ENCODE data around the gene PRPF6.

Gene PRPF6

GRCh38 chr20:63932606-63933160 is 48.2 kb upstream of the PRPF6 start (continued):
- TF ChIP-seq TSHZ2 (CRISPR knock-in tag; IDR thresholded peaks at IDR 0.05) (no peak), POU6F1 (CRISPR knock-in tag; IDR thresholded peaks at IDR 0.05; ENCODE audit: borderline replicate concordance, low read depth) (no peak)

- TF ChIP-seq OSR1 (CRISPR knock-in tag; IDR thresholded peaks at IDR 0.05) = no peak
- TF ChIP-seq POU6F1 (CRISPR knock-in tag; IDR thresholded peaks at IDR 0.05; ENCODE audit: borderline replicate concordance, low read depth) = no peak
- TF ChIP-seq ZFP30 (CRISPR knock-in tag; IDR thresholded peaks at IDR 0.05) = no peak
- TF ChIP-seq ZFP3 (CRISPR knock-in tag; IDR thresholded peaks at IDR 0.05) = no peak
- TF ChIP-seq TCF4 (CRISPR knock-in tag; IDR thresholded peaks at IDR 0.05; ENCODE audit: borderline replicate concordance) = no peak
- TF ChIP-seq ESRRG (CRISPR knock-in tag; IDR thresholded peaks at IDR 0.05) = no peak
- no peak for TF ChIP-seq ARNTL (CRISPR knock-in tag; IDR thresholded peaks at IDR 0.05; ENCODE audit: borderline replicate concordance, low read depth)
- TF ChIP-seq SNAI2 (CRISPR knock-in tag; IDR thresholded peaks at IDR 0.05) = no peak
- no peak for TF ChIP-seq BACH2 (CRISPR knock-in tag; IDR thresholded peaks at IDR 0.05; ENCODE audit: borderline replicate concordance)
- no peak for TF ChIP-seq ISL1 (CRISPR knock-in tag; IDR thresholded peaks at IDR 0.05)
- no peak for TF ChIP-seq ZNF565 (CRISPR knock-in tag; conservative IDR thresholded peaks at IDR 0.05; ENCODE audit: low read depth)
- TF ChIP-seq CSDC2 (CRISPR knock-in tag; IDR thresholded peaks at IDR 0.05) = no peak
- TF ChIP-seq PATZ1 (CRISPR knock-in tag; IDR thresholded peaks at IDR 0.05; ENCODE audit: borderline replicate concordance) = no peak
- no peak for TF ChIP-seq ZNF8 (CRISPR knock-in tag; IDR thresholded peaks at IDR 0.05)
- TF ChIP-seq TOX (CRISPR knock-in tag; IDR thresholded peaks at IDR 0.05; ENCODE audit: borderline replicate concordance) = no peak
- no peak for TF ChIP-seq ZC3H10 (CRISPR knock-in tag; IDR thresholded peaks at IDR 0.05)
- no peak for TF ChIP-seq CREB5 (CRISPR knock-in tag; IDR thresholded peaks at IDR 0.05; ENCODE audit: low read depth)
- no peak for ATAC-seq
Measured at GRCh38 chr20:63933646-63934045, 47.3 kb upstream of the PRPF6 start.

GRCh38 chr20:63934271-63935068 is 46.5 kb upstream of the PRPF6 start:
- peak; percentile 39; the same call in 1 of the 3 replicates for ATAC-seq
- TF ChIP-seq POU6F1 (CRISPR knock-in tag; IDR thresholded peaks at IDR 0.05; ENCODE audit: borderline replicate concordance, low read depth) (no peak), PATZ1 (CRISPR knock-in tag; IDR thresholded peaks at IDR 0.05; ENCODE audit: borderline replicate concordance) (no peak), ZFP3 (CRISPR knock-in tag; IDR thresholded peaks at IDR 0.05) (no peak), ZC3H10 (CRISPR knock-in tag; IDR thresholded peaks at IDR 0.05) (no peak), ISL1 (CRISPR knock-in tag; IDR thresholded peaks at IDR 0.05) (no peak), ZFP30 (CRISPR knock-in tag; IDR thresholded peaks at IDR 0.05) (no peak), SNAI2 (CRISPR knock-in tag; IDR thresholded peaks at IDR 0.05) (no peak), ESRRG (CRISPR knock-in tag; IDR thresholded peaks at IDR 0.05) (no peak), BACH2 (CRISPR knock-in tag; IDR thresholded peaks at IDR 0.05; ENCODE audit: borderline replicate concordance) (no peak), ZNF70 (CRISPR knock-in tag; IDR thresholded peaks at IDR 0.05) (no peak), CSDC2 (CRISPR knock-in tag; IDR thresholded peaks at IDR 0.05) (no peak), TOX (CRISPR knock-in tag; IDR thresholded peaks at IDR 0.05; ENCODE audit: borderline replicate concordance) (no peak), ZNF8 (CRISPR knock-in tag; IDR thresholded peaks at IDR 0.05) (no peak), ARNTL (CRISPR knock-in tag; IDR thresholded peaks at IDR 0.05; ENCODE audit: borderline replicate concordance, low read depth) (no peak), PPARA (CRISPR knock-in tag; IDR thresholded peaks at IDR 0.05; ENCODE audit: borderline replicate concordance) (no peak), CREB5 (CRISPR knock-in tag; IDR thresholded peaks at IDR 0.05; ENCODE audit: low read depth) (no peak)

Measured in SK-N-SH treated with all-trans-retinoic acid at 6 μM for 48 hours (cell line).